GM18951 (cell line): ENCODE data around the gene NDUFAF8.

ENCODE experiments used
- POLR2A ChIP-seq: IDR thresholded peaks from 4 replicates; pipeline ENCODE4 v1.6.1; 2011; ENCODE audit warnings: mild to moderate bottlenecking; ENCODE audit not compliant: insufficient read length, insufficient read depth; ENCODE audit errors: extremely low read depth
- in situ Hi-C: fragments of 300-500 bp; cut with MboI; formaldehyde crosslinking; loops from one replicate; pipeline ENCODE4 v1.12.0; 2022; ENCODE audit warnings: low sequenced_read_pairs, mixed read lengths, inconsistent platforms; ENCODE audit not compliant: unreplicated experiment

NDUFAF8 gene

GRCh38 chr17:81277946-81278693 is 39.0 kb downstream of the NDUFAF8 start:
- in situ Hi-C loops = no loop called here
- TF ChIP-seq POLR2A = no peak

GRCh38 chr17:81278831-81279230 is 39.7 kb downstream of the NDUFAF8 start:
- in situ Hi-C loops = no loop called here
- no peak for TF ChIP-seq POLR2A

- no peak for TF ChIP-seq POLR2A
- in situ Hi-C loops = no loop called here
Observed at GRCh38 chr17:81279278-81280275, 40.5 kb downstream of the NDUFAF8 start.

- in situ Hi-C loops = no loop called here
- TF ChIP-seq POLR2A = no peak
Observed at GRCh38 chr17:81280571-81280970, 41.5 kb downstream of the NDUFAF8 start.

GRCh38 chr17:81282141-81282540 is 43.0 kb downstream of the NDUFAF8 start:
- in situ Hi-C loops = no loop called here

GRCh38 chr17:81282876-81283275 is 43.8 kb downstream of the NDUFAF8 start:
- in situ Hi-C loops = no loop called here
- no peak for TF ChIP-seq POLR2A

More at GRCh38 chr17:81282141-81282540, 43.0 kb downstream of the NDUFAF8 start:
- no peak for TF ChIP-seq POLR2A

- peak; percentile 59 for TF ChIP-seq POLR2A
- in situ Hi-C loops = no loop called here
Observed at GRCh38 chr17:81285179-81285878, 46.2 kb downstream of the NDUFAF8 start.

- TF ChIP-seq POLR2A = no peak
- in situ Hi-C loops = no loop called here
Observed at GRCh38 chr17:81285894-81286293, 46.8 kb downstream of the NDUFAF8 start.

GRCh38 chr17:81286491-81287145 is 47.5 kb downstream of the NDUFAF8 start:
- TF ChIP-seq POLR2A = no peak
- in situ Hi-C loops = no loop called here

GRCh38 chr17:81287152-81287551 is 48.0 kb downstream of the NDUFAF8 start:
- in situ Hi-C loops = no loop called here
- no peak for TF ChIP-seq POLR2A

GRCh38 chr17:81287741-81288430 is 48.8 kb downstream of the NDUFAF8 start:
- in situ Hi-C loops = no loop called here
- no peak for TF ChIP-seq POLR2A

- no peak for TF ChIP-seq POLR2A
- in situ Hi-C loops = no loop called here
Observed at GRCh38 chr17:81288715-81289114, 49.6 kb downstream of the NDUFAF8 start.
